ENCODE results near the gene MRPL47. TPM values are rescaled to one million over a fixed set of nuclear protein-coding genes. Genes with fewer than 3 reads are reported as not detected.

Gene MRPL47
- total and polyA plus RNA-seq, 2 of the 13 experiments (the other 11 are each of a cell fraction or from before 2014, with no cell fraction given) = 36.1 to 83.8 TPM

DNA sequence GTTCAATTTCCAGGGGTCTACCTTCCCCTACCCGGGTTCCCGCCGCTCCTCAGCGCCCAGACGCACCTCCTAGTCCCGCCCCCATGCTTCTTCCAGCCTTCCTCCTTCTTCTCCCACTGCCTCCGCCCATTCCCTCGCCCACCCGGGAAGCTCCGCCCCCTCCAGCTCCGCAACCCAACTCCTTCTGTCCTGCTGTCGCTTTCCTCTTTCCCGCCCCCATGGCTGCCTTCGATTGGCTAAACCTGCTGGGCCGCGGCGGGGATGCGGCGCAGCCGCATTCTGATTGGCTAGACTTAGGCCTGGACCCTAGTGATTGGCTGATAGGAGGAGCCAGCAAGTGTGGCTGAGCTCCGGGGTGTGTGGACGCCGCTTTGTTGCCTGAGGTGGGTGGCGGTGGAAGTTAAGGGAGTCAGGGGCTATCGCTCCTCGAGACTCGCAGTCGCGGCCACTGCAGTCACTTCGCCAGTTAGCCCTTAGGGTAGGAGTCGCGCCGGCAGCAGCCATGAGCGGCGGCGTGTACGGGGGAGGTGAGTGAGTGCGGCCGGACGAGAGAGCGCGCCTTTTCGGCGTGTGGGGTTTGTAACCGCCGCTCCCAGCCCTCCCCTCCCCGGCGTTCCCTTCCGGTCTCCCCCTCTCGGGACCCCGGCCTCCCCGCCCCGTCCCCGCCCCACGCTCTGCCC, 41.7 kb downstream of the MRPL47 start, which contains the start of gene ACTL6A (continued):
- TF ChIP-seq, protein P1, sequence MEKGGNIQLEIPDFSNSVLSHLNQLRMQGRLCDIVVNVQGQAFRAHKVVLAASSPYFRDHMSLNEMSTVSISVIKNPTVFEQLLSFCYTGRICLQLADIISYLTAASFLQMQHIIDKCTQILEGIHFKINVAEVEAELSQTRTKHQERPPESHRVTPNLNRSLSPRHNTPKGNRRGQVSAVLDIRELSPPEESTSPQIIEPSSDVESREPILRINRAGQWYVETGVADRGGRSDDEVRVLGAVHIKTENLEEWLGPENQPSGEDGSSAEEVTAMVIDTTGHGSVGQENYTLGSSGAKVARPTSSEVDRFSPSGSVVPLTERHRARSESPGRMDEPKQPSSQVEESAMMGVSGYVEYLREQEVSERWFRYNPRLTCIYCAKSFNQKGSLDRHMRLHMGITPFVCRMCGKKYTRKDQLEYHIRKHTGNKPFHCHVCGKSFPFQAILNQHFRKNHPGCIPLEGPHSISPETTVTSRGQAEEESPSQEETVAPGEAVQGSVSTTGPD (CRISPR knock-in tag; IDR thresholded peaks at IDR 0.05) = no peak
- no peak; the same call in 1 of the 2 replicates for TF ChIP-seq ZNF749 (CRISPR knock-in tag; IDR thresholded peaks at IDR 0.05; ENCODE audit: borderline replicate concordance)
- TF ChIP-seq, protein P2, sequence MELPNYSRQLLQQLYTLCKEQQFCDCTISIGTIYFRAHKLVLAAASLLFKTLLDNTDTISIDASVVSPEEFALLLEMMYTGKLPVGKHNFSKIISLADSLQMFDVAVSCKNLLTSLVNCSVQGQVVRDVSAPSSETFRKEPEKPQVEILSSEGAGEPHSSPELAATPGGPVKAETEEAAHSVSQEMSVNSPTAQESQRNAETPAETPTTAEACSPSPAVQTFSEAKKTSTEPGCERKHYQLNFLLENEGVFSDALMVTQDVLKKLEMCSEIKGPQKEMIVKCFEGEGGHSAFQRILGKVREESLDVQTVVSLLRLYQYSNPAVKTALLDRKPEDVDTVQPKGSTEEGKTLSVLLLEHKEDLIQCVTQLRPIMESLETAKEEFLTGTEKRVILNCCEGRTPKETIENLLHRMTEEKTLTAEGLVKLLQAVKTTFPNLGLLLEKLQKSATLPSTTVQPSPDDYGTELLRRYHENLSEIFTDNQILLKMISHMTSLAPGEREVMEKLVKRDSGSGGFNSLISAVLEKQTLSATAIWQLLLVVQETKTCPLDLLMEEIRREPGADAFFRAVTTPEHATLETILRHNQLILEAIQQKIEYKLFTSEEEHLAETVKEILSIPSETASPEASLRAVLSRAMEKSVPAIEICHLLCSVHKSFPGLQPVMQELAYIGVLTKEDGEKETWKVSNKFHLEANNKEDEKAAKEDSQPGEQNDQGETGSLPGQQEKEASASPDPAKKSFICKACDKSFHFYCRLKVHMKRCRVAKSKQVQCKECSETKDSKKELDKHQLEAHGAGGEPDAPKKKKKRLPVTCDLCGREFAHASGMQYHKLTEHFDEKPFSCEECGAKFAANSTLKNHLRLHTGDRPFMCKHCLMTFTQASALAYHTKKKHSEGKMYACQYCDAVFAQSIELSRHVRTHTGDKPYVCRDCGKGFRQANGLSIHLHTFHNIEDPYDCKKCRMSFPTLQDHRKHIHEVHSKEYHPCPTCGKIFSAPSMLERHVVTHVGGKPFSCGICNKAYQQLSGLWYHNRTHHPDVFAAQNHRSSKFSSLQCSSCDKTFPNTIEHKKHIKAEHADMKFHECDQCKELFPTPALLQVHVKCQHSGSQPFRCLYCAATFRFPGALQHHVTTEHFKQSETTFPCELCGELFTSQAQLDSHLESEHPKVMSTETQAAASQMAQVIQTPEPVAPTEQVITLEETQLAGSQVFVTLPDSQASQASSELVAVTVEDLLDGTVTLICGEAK (IDR thresholded peaks at IDR 0.05) = no peak
- TF ChIP-seq, protein P2 (CRISPR knock-in tag; IDR thresholded peaks at IDR 0.05) = no peak
- TF ChIP-seq, protein P3, sequence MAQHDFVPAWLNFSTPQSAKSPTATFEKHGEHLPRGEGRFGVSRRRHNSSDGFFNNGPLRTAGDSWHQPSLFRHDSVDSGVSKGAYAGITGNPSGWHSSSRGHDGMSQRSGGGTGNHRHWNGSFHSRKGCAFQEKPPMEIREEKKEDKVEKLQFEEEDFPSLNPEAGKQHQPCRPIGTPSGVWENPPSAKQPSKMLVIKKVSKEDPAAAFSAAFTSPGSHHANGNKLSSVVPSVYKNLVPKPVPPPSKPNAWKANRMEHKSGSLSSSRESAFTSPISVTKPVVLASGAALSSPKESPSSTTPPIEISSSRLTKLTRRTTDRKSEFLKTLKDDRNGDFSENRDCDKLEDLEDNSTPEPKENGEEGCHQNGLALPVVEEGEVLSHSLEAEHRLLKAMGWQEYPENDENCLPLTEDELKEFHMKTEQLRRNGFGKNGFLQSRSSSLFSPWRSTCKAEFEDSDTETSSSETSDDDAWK (CRISPR knock-in tag; IDR thresholded peaks at IDR 0.05) = no peak
- peak; percentile 74 for TF ChIP-seq YY1 (IDR thresholded peaks at IDR 0.05; ENCODE audit: insufficient read depth, insufficient replicate concordance, low read depth, low read length)
- TF ChIP-seq, protein P4, sequence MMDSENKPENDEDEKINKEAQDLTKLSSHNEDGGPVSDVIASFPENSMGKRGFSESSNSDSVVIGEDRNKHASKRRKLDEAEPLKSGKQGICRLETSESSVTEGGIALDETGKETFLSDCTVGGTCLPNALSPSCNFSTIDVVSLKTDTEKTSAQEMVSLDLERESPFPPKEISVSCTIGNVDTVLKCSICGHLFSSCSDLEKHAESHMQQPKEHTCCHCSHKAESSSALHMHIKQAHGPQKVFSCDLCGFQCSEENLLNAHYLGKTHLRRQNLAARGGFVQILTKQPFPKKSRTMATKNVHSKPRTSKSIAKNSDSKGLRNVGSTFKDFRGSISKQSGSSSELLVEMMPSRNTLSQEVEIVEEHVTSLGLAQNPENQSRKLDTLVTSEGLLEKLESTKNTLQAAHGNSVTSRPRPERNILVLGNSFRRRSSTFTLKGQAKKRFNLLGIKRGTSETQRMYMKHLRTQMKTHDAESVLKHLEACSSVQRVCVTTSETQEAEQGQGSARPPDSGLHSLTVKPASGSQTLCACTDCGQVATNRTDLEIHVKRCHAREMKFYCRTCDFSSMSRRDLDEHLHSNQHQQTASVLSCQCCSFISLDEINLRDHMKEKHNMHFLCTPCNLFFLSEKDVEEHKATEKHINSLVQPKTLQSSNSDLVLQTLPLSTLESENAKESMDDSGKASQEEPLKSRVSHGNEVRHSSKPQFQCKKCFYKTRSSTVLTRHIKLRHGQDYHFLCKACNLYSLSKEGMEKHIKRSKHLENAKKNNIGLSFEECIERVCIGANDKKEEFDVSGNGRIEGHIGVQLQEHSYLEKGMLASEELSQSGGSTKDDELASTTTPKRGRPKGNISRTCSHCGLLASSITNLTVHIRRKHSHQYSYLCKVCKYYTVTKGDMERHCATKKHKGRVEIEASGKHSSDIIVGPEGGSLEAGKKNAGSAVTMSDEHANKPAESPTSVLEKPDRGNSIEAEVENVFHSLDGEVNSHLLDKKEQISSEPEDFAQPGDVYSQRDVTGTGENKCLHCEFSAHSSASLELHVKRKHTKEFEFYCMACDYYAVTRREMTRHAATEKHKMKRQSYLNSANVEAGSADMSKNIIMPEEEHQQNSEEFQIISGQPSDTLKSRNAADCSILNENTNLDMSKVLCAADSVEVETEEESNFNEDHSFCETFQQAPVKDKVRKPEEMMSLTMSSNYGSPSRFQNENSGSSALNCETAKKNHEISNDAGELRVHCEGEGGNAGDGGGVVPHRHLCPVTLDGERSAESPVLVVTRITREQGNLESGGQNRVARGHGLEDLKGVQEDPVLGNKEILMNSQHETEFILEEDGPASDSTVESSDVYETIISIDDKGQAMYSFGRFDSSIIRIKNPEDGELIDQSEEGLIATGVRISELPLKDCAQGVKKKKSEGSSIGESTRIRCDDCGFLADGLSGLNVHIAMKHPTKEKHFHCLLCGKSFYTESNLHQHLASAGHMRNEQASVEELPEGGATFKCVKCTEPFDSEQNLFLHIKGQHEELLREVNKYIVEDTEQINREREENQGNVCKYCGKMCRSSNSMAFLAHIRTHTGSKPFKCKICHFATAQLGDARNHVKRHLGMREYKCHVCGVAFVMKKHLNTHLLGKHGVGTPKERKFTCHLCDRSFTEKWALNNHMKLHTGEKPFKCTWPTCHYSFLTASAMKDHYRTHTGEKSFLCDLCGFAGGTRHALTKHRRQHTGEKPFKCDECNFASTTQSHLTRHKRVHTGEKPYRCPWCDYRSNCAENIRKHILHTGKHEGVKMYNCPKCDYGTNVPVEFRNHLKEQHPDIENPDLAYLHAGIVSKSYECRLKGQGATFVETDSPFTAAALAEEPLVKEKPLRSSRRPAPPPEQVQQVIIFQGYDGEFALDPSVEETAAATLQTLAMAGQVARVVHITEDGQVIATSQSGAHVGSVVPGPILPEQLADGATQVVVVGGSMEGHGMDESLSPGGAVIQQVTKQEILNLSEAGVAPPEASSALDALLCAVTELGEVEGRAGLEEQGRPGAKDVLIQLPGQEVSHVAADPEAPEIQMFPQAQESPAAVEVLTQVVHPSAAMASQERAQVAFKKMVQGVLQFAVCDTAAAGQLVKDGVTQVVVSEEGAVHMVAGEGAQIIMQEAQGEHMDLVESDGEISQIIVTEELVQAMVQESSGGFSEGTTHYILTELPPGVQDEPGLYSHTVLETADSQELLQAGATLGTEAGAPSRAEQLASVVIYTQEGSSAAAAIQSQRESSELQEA (CRISPR knock-in tag; IDR thresholded peaks at IDR 0.05; ENCODE audit: not compliant biosample characterization) = no peak
